Kidney (tissue), 14 donors: ENCODE results near the gene KRT1. TPM values are rescaled to one million over a fixed set of nuclear protein-coding genes. Genes with fewer than 3 reads are reported as not detected.
"Not testable (repeated sequence)": the region's sequence is repeated elsewhere in the genome, so short reads cannot be mapped to it uniquely, and the experiment has no call there.

ENCODE experiments used
- DNase-seq, 5 donors: peaks; one replicate each; pipeline ENCODE4 v3.0.0-alpha.2; 2013 to 2020
- FAIRE-seq: peaks from 2 replicates; lab custom pipeline; 2012; peaks lifted over from hg19 to GRCh38; lab: Jason Lieb, UNC
- H3K27ac ChIP-seq, 2 donors: one replicate each; pipeline ENCODE4 v1.7.0; 2013; ENCODE audit warnings: low read depth in 2 of 2, low read length in 2 of 2, inconsistent platforms in 1 of 2
- H3K27me3 ChIP-seq: one replicate; pipeline ENCODE4 v1.7.1; 2013; ENCODE audit warnings: low read length, inconsistent platforms; ENCODE audit not compliant: control insufficient read depth, insufficient read depth
- H3K36me3 ChIP-seq, 3 donors: one replicate each; pipeline versions ENCODE4 v1.7.0 to v1.7.1; 2013; ENCODE audit warnings: low read length in 3 of 3, control low read depth in 1 of 3, inconsistent platforms in 1 of 3; ENCODE audit not compliant: insufficient read depth in 3 of 3, control insufficient read depth in 2 of 3
- H3K4me1 ChIP-seq, 3 donors: one replicate each; pipeline versions ENCODE4 v1.7.0 to v1.7.1; 2013; ENCODE audit warnings: low read length in 3 of 3, inconsistent platforms in 1 of 3, low read depth in 1 of 3; ENCODE audit not compliant: control insufficient read depth in 2 of 3, insufficient read depth in 2 of 3
- H3K4me3 ChIP-seq, 3 donors: one replicate each; pipeline versions ENCODE4 v1.7.0 to v1.8.1; 2013; ENCODE audit warnings: low read length in 3 of 3, control low read depth in 1 of 3, inconsistent platforms in 1 of 3
- H3K9ac ChIP-seq, 3 donors: one replicate each; pipeline versions ENCODE4 v1.7.0 to v1.7.1; 2013; ENCODE audit warnings: low read length in 3 of 3, control low read depth in 1 of 3, inconsistent platforms in 1 of 3
- H3K9me3 ChIP-seq, 3 donors: one replicate each; pipeline versions ENCODE4 v1.7.0 to v1.7.1; 2013; ENCODE audit warnings: low read length in 3 of 3, control low read depth in 1 of 3, inconsistent platforms in 1 of 3; ENCODE audit not compliant: control insufficient read depth in 2 of 3, insufficient read depth in 1 of 3
- intact Hi-C: fragments of 100-400 bp; cut with DNase I; formaldehyde crosslinking; loops from one replicate; pipeline ENCODE4 v1.11.1; 2022
- polyA plus RNA-seq: library from polyadenylated mRNA; stranded (reverse); fragments of 350-450 nt; fragmentation: Illumina TruSeq; extraction: RNeasy Lipid Tissue Mini Kit (QIAGEN cat#74804); gene quantifications from one replicate; pipeline ENCODE4 v1.2.3, GENCODE V29; 2014; ENCODE audit warnings: low read depth, low replicate concordance; ENCODE audit not compliant: insufficient read depth
- total RNA-seq: library from RNA; stranded (reverse); fragmentation: NEBNext Ultra II Directional; extraction: Animal tissue kit (Norgen Biotek cat#: 25700); gene quantifications from one replicate; pipeline ENCODE4 v1.2.1, GENCODE V29; 2021
- TF ChIP-seq, protein P1 (sequence below): IDR thresholded peaks from 3 replicates; pipeline ENCODE4 v1.5.1; 2012; ENCODE audit warnings: mild to moderate bottlenecking, moderate library complexity, borderline replicate concordance; ENCODE audit not compliant: insufficient read depth; ENCODE audit errors: extremely low read depth
- donor health status: control.
- donor health status: control.
- donor health status: control.
- donor health status: control.
- donor health status: control.
- donor health status: DM: yes; HTN: yes; CAD: no.
- donor health status: Normal renal cell carcinoma (clear cell type).

Gene KRT1
- total and polyA plus RNA-seq, 2 donors from 2014 or later, result not detected

DNA sequence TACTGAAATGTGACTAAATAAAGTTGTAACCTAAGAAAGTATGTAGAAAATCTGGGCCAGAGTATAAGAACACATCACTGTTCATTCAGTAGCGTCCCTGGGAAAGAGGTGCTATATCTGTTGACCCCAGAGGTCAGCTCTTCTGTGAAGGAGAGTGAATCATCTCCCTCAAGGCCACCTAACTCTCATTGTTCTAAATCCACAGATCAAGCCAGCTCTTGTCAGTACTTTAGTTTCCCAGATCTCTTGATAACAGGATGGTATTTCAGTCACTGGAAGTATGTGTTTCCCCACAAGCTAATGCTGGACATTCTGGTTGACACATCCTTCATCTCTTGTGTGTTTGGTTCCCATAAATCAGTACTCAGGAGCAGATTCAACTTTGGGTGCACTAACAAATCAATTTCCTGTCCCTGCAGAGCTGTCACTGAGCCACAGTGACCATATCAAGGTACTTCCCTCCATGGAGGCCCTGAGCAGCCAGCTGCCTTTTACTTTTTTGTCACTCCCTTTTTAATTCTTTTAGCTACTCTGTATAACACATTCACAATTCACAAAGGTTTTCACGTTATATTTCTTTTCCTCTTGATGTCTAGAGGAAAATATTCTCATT is 7.8 kb downstream of the KRT1 start:
- FAIRE-seq (no peak), DNase-seq (no peak)
- Histone ChIP-seq H3K9me3 (no peaks in the 10 kb centered on the region), H3K4me1 (no peaks in the 10 kb centered on the region), H3K27me3 (no peaks in the 10 kb centered on the region), H3K9ac (no peak overlapping the region), H3K4me3 (no peak overlapping the region), H3K27ac (no peak overlapping the region), H3K36me3 (no peaks in the 10 kb centered on the region)
- TF ChIP-seq, protein P1, sequence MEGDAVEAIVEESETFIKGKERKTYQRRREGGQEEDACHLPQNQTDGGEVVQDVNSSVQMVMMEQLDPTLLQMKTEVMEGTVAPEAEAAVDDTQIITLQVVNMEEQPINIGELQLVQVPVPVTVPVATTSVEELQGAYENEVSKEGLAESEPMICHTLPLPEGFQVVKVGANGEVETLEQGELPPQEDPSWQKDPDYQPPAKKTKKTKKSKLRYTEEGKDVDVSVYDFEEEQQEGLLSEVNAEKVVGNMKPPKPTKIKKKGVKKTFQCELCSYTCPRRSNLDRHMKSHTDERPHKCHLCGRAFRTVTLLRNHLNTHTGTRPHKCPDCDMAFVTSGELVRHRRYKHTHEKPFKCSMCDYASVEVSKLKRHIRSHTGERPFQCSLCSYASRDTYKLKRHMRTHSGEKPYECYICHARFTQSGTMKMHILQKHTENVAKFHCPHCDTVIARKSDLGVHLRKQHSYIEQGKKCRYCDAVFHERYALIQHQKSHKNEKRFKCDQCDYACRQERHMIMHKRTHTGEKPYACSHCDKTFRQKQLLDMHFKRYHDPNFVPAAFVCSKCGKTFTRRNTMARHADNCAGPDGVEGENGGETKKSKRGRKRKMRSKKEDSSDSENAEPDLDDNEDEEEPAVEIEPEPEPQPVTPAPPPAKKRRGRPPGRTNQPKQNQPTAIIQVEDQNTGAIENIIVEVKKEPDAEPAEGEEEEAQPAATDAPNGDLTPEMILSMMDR, result no peak
- intact Hi-C loops, result no loop called here

DNA sequence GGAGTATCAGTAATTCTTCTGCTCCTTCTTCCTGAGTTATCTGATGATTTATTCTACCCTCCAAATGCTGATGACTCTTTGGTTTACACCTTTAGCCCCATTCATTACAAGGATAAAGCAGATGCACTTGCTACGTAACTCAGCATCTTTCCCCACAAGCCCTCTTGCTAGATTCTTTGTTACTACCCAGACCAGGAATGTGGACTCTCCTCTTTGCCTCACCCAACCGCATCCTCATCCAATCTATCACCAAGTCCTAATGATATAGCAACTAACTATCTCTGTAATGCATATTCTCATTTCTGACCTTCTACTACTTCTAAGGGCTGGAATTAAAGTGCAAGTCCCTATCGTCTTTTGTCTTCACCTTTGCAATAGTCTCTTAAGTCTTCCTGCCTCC is 9.2 kb downstream of the KRT1 start:
- H3K36me3 ChIP-seq, result no peaks in the 10 kb centered on the region
- intact Hi-C loops, result no loop called here
- FAIRE-seq (no peak), DNase-seq (no peak)
- no peaks in the 10 kb centered on the region for H3K9me3 ChIP-seq
- no peaks in the 10 kb centered on the region for H3K4me1 ChIP-seq
- TF ChIP-seq, protein P1, result no peak
- H3K27me3 ChIP-seq, result no peaks in the 10 kb centered on the region
- no peak overlapping the region for H3K27ac ChIP-seq
- H3K4me3 ChIP-seq, result no peak overlapping the region
- no peak overlapping the region for H3K9ac ChIP-seq

DNA sequence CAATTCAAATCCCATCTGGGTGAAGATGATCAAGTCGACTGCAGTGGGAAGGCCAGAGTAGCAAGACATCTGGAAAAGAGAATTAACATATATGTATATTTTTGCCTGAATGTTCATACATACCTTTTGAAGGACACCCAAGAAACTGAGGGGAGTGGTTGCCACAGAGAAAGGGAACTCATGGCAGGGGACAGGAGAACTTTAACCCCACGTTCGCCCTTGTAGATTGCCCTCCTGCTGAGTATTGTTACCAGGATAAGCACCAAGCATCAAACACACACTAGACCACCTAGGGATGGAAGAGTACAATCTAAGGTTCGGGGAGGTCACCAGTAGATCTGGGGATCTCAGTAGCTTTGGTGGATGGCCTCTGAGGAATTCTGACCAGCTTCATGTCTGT is 9.7 kb downstream of the KRT1 start:
- no peaks in the 10 kb centered on the region for H3K9me3 ChIP-seq
- no peak overlapping the region for H3K27ac ChIP-seq
- no peak for FAIRE-seq
- H3K9ac ChIP-seq, result no peak overlapping the region
- H3K4me3 ChIP-seq, result no peak overlapping the region
- TF ChIP-seq, protein P1, result no peak
- no peaks in the 10 kb centered on the region for H3K36me3 ChIP-seq
- no peaks in the 10 kb centered on the region for H3K27me3 ChIP-seq
- intact Hi-C loops, result no loop called here
- no peak for DNase-seq
- H3K4me1 ChIP-seq, result no peaks in the 10 kb centered on the region

DNA sequence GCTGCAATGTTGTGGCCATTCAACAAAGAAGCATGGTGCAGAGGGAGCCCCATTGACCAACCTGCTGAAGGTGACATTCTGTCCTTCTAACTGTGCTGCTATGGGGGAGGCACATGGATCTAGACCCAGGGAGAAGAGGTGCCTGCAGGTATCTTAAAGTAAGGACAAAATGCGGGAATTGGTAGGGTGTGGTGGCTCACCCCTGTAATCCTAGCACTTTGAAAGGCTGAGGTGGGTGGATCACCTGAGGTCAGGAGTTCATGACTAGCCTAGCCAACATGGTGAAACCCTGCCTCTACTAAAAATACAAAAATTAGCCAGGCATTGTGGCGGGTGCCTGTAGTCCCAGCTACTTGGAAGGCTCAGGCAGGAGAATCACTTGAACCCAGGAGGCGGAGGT is 10.3 kb downstream of the KRT1 start:
- H3K36me3 ChIP-seq, H3K27me3 ChIP-seq, H3K9ac ChIP-seq, H3K27ac ChIP-seq, H3K4me3 ChIP-seq, H3K4me1 ChIP-seq, intact Hi-C loops, FAIRE-seq, H3K9me3 ChIP-seq, DNase-seq: not testable (repeated sequence)
